Measurements from ENCODE around the gene CLCNKA.

GRCh38 chr1:16011936-16012589 is 9.8 kb upstream of the CLCNKA start:
- TF ChIP-seq, protein P1, sequence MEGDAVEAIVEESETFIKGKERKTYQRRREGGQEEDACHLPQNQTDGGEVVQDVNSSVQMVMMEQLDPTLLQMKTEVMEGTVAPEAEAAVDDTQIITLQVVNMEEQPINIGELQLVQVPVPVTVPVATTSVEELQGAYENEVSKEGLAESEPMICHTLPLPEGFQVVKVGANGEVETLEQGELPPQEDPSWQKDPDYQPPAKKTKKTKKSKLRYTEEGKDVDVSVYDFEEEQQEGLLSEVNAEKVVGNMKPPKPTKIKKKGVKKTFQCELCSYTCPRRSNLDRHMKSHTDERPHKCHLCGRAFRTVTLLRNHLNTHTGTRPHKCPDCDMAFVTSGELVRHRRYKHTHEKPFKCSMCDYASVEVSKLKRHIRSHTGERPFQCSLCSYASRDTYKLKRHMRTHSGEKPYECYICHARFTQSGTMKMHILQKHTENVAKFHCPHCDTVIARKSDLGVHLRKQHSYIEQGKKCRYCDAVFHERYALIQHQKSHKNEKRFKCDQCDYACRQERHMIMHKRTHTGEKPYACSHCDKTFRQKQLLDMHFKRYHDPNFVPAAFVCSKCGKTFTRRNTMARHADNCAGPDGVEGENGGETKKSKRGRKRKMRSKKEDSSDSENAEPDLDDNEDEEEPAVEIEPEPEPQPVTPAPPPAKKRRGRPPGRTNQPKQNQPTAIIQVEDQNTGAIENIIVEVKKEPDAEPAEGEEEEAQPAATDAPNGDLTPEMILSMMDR (IDR thresholded peaks at IDR 0.05): no peak
- no peak for TF ChIP-seq POLR2A (IDR thresholded peaks at IDR 0.05)

All from body of pancreas (tissue), 4 donors.